Aortic smooth muscle cell (primary cell): ENCODE results near the gene VDR. TPM values are rescaled to one million over a fixed set of nuclear protein-coding genes. Genes with fewer than 3 reads are reported as not detected.

Experiments
- total RNA-seq: library from RNA; depleted of rRNA; stranded (reverse); fragments of >200 nt; gene quantifications from 2 replicates; pipeline ENCODE4 v1.2.3, GENCODE V29; 2014

Gene VDR
- 3.6 and 6.1 TPM in 2 replicates for total RNA-seq

GRCh38 chr12:47904713-47905709 is at the start of gene VDR:
VDR (minus strand) TSS chr12:47904994; CDS start chr12:47879113, 25,881 bp downstream.

GRCh38 chr12:47819896-47820630 is 84.7 kb downstream of the VDR start, which contains the start of gene HDAC7:
HDAC7 (minus strand) TSS chr12:47819903; CDS start chr12:47819785, 118 bp downstream.

Other genes starting within 250 kb of the VDR start
- 16.8 and 18.0 TPM in 2 replicates for gene RPAP3, start 199.0 kb downstream of the VDR start, total RNA-seq
- 0.40 and 0.81 TPM in 2 replicates for gene ENDOU, start 179.5 kb downstream of the VDR start, total RNA-seq
- 5.7 and 7.9 TPM in 2 replicates for gene RAPGEF3, start 146.1 kb downstream of the VDR start, total RNA-seq
- 25.6 and 27.1 TPM in 2 replicates for gene SLC48A1, start 131.8 kb downstream of the VDR start, total RNA-seq
- 25.0 and 39.1 TPM in 2 replicates for gene HDAC7, start 85.1 kb downstream of the VDR start, total RNA-seq
- 103 and 112 TPM in 2 replicates for gene TMEM106C, start 58.6 kb upstream of the VDR start, total RNA-seq
- gene COL2A1, start 99.5 kb upstream of the VDR start, total RNA-seq = not detected in 2 replicates
- 11.8 and 16.9 TPM in 2 replicates for gene SENP1, start 201.1 kb upstream of the VDR start, total RNA-seq
- gene PFKM, start 214.4 kb upstream of the VDR start, total RNA-seq = 71.5 and 74.9 TPM in 2 replicates